ENCODE measurements around the gene HOMER2.
"Not testable (repeated sequence)": the region's sequence is repeated elsewhere in the genome, so short reads cannot be mapped to it uniquely, and the experiment has no call there.

The HOMER2 gene

DNA sequence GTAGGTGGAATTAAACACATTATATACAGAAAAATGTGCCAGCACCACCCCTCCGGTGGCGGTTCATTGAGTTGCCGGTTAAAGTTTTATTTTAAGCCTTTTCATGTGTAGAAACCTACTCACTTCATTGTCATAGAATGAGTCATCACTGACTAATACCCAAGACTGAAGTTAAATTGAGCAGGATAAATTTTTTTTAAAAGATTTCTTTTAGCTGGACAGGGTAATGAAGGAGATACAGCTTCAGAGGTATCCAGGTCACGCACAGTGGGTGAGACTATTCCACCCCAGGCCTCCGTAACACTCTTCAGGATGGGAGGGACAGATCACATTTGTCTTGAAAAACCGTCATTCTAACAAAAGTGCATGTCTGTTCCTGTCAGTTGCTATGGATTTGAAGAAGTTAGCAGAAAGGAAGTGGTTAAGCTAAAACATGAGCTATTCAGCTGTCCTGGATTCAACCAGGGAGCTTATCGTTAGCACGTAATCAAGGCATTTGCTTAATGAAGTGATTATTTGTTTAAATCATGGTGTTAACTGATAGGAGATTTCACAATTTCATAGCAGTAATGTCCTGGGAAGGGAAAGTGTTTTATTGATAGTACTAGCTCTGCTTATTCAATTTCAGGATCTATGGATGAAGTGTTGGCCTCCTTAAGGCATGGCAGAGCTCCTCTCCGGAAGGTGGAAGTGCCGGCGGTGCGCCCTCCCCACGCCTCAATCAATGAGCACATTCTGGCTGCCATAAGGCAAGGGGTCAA, 119.7 kb downstream of the HOMER2 start:
- DNase-seq (ENCODE audit: low read depth in 3 of 3), result peak; percentile 18 to 27 (median 26)

DNA sequence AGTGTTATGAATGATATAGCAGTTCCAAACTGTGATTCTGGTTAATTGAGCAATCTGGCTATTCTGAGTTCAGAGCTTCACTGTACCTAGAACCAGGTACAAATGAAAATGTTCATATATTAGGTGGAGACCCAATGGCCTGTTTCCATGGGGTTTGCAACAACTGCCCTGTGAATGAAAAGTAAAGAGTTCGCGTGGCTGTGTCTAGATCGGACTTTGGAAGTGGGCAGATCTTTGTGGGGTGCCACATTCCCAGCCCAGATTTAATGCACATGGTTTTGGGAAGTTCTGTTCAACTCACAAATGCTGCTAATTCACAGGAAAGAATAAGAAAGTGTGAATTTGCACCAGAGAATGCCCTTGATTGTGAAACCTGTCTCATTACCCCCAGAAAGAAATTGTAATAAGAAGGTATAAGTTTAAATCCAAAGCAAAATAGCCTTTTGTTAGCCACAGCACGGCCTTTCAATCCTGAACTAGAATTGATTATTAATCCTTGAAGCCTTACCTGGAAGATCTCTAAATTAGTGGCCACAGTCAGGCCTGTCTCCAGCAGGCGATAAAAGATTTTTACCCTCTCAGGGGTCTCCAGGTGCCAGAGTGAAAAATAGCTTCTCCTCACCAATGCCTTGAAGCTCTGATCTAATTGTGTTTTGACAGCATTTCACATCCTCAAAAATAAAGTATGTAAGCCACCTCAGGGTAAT, 120.5 kb downstream of the HOMER2 start:
- DNase-seq (ENCODE audit: low read depth in 3 of 3), result no peak

DNA sequence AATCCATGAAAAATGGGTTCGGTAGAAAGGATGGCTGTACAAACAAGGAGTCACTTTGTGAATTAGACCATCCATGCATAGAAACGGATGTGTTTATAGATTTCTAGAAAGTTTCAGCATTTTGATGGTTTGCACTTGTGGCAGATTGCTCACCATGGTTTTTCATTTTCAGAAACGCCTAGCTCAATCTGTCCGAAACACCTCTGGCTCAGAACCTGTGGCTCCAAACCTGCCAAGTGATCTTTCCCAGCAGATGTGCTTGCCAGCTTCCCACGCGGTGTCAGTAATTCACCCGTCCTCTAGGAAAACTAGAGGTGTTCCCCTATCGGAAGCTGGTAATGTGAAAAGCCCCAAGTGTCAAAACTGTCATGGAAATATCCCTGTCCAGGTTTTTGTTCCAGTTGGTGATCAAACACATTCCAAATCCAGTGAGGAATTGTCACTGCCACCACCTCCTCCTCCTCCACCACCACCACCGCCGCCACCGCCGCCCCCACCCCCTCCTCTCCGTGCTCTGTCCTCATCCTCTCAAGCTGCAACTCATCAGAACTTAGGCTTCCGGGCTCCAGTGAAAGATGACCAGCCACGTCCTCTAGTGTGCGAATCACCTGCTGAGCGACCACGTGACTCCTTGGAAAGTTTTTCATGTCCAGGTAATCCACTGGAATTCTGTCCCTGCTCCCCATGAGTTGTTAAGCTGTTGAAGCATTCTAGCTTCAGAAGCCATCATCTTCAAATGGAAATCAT, 121.9 kb downstream of the HOMER2 start:
- DNase-seq (ENCODE audit: low read depth in 3 of 3), result no peak

DNA sequence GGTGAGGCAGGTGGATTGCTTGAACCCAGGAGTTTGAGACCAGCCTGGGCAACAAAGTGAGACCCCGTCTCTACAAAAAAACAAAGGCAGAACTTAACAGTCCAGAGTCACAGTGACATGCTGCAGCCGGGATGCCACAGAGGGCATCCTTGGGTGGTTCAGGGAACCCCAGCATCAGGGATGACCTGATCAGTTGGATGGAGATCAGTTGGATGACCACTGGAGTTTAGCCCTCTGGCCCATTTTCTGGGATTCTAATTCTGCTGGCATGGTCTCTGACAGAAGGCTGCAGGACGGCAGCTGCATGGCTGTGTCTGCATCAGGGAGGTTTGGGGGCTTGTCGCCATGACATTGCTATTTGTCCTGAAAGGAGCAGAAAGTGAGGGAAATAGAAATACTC, 123.3 kb downstream of the HOMER2 start:
- DNase-seq (ENCODE audit: low read depth in 3 of 3), result no peak

DNA sequence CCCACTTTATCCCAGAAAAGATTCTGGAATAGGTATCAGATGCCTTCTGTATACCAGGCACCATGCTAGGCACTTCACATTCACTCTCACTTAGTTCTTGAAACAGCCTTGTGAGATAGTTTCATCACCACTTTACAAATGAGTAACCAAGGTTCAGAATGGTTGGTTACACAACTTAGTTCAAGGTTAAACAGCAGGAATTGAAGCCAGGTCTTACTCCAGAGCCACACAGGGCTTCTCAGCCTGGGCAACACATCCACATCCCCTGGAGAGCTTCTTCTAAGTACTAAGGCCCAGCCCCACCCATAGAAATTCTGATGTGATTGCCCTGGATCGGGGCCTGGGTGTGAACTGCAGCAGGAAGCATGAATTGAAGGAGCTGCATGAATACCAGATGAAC, 124.4 kb downstream of the HOMER2 start:
- no peak for DNase-seq (ENCODE audit: low read depth in 3 of 3)

DNA sequence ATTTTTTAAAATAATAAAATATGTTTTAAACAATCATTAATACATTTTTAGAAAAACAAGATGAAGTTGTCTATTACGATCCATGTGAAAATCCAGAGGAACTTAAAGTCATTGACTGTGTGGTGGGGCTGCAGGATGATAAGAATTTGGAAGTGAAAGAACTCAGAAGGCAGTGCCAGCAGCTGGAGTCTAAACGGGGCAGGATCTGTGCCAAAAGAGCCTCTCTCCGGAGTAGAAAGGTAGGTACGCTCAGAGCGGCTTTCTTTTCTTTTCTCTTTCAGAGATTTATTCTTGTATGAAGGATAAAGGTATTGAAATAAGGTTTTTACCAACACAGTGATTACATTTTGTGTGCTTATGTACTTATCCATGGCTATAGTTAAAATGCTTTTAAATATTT, 129.5 kb downstream of the HOMER2 start:
- DNase-seq (ENCODE audit: low read depth in 3 of 3), result no peak

DNA sequence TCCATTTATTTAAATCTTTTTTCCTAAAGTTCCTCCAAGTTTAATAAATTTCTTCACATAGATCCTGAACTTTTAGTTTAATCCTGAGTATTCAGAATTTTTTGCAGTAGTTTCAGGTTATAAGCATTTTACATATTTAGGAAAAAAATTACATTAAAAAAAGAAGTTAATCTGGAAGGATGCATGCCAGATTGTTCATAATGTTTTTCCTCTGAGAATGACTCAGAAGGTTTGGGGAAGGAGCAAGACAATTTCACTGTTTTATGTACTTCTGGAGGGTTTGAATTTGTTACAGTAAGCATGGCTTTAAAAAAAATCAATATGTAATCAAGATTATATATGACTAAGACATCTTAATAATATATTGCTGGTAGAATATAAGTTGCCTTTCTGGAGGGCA, 130.7 kb downstream of the HOMER2 start:
- DNase-seq (ENCODE audit: low read depth in 3 of 3), result not testable (repeated sequence)

DNA sequence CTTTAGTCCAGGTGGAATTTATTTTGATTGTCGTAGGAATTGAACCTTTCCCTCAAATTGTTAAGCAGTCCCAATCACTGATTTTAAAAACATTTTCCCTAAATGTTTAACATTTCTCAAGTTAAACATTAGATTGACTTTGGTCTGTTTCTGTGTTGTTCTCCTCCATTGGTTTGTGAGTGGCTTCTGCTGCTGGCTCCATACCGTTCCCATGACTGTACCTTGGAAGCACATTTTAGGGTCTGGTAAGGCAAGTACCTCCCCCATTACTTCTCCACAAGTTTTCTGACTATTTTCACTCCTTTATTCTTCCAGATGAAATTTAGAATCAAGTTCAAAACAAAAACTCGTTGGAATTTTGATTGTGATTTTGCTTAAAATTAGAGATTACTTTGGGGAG, 131.1 kb downstream of the HOMER2 start:
- not testable (repeated sequence) for DNase-seq (ENCODE audit: low read depth in 3 of 3)

DNA sequence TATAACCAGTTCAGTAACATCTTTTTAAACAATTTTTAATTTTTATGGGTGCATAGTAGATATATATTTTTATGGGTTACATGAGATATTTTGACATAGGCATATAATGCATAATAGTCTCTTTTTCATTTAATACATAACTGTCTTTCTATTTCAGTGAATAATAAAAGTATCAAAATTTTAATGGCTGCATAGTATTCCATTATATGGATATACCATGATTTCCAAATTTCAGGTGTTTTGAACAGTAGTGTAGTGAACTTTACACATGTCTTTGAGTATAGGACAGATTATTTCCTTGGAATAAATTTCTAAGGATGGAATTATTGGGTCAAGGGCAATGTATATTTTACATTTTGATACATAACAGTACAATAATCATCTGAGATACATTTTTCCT, 132.4 kb downstream of the HOMER2 start:
- DNase-seq (ENCODE audit: low read depth in 3 of 3), result no peak

DNA sequence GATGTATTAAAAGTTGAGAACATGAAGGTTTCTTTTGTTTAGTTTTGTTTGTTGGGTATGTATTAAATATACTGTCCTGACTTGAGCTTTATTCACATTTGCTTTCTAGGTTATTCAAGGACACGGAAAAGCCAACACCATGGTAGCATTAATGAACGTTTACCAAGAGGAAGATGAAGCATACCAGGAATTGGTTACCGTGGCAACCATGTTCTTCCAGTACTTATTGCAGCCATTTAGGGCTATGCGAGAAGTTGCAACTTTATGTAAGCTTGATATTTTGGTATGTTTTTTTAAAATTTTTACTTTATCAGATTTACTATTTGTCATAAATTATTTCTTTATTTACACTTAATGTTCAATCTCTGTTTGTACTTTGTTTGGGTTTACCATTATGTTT, 139.5 kb downstream of the HOMER2 start:
- no peak for DNase-seq (ENCODE audit: low read depth in 3 of 3)

DNA sequence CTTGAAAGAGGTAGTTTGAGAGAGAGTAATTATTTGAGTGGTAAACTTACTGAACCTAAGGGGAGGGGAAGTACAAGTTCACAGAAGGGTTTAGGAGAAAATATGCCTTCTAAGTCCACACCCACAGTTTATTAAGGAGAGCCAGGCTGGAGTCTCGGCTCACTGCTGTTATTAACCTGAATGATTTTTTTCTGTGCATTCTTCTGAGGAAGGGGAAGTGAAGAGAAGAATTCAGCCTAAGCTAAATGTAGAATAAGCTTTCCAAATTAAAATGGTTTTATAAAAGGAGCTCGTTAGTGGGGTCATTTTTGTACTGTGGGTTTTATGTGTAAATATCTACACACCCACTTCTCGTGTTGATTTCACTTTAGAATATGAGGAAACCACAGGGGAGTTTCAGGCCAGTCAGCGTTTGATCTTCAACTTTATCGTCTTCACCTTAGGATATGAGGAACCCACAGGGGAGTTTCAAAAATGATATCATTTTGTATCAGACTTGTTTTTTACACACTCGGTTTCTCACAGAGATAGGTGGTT, 141.6 kb downstream of the HOMER2 start:
- DNase-seq (ENCODE audit: low read depth in 3 of 3), result peak in 1 of 3 experiments; percentile 20

DNA sequence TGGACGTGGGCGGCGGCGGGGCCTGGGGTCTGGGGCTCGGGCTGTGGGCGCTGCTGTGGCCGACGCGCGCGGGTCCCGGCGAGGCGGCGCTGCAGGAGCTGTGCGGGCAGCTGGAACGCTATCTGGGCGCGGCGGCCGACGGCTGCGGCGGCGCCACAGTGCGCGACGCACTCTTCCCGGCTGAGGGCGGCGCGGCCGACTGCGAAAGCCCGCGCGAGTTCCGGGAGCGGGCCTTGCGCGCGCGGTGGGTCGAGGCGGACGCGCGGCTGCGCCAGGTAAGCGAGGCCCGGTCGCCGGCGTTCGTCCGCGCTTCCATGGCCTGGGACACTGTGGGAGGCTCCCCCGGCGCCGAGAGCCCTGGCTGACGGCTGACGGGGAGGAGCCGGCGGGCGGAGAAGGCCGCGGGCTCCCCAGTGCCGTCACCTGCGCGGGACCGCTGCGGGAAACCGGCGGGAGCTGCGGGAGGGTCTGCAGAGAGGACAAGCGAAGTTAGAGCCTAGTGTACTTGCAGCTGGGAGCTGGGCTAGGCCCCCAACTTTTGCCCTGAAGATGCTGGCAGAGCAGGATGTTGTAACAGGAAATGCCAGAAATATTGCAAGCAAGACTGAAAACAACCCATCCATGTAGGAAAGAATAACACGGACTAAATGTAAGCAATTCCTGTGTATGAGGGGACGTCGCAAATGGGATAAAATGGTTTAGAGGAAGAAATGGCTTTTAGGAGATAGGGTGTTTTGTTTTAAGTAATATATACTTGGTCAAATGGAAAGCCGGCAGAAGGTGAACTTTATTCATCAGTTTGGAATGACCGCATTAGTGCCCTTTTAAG, 142.2 kb downstream of the HOMER2 start:
- DNase-seq (ENCODE audit: low read depth in 3 of 3), result peak in 1 of 3 experiments; percentile 1

DNA sequence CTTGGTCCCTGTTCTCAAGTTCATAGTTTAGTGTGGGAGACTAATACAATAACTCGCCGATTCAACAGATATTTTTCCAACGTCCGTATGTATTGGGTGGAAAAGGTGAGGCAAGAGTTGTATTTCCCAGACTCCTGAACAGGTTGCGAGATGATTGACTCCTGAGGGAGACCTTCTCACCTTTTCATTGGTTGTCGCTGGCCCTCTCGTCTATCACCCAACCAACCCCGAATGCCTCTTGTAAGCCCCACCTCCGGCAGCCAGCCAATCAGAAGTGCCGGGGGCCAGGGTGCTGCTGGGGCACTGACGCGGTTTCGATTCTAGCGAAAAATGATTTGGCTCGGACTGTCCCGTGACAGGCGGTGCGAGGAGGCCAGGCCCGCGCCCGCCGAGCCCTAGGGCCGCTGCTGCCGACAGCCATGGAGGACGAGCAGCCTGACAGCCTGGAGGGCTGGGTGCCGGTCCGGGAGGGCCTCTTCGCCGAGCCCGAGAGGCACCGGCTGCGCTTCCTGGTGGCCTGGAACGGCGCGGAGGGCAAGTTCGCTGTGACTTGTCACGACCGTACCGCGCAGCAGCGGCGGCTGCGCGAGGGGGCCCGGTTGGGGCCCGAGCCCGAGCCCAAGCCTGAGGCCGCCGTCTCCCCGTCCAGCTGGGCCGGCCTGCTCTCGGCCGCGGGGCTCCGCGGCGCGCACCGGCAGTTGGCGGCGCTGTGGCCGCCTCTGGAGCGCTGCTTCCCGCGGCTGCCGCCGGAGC, 143.0 kb downstream of the HOMER2 start, which contains the start of gene WHAMM:
WHAMM (plus strand) TSS at position 321 of the 753 bp plus-strand sequence; CDS start at position 420, 99 bp downstream.
- peak; percentile 85 to 91 (median 90) for DNase-seq (ENCODE audit: low read depth in 3 of 3)

DNA sequence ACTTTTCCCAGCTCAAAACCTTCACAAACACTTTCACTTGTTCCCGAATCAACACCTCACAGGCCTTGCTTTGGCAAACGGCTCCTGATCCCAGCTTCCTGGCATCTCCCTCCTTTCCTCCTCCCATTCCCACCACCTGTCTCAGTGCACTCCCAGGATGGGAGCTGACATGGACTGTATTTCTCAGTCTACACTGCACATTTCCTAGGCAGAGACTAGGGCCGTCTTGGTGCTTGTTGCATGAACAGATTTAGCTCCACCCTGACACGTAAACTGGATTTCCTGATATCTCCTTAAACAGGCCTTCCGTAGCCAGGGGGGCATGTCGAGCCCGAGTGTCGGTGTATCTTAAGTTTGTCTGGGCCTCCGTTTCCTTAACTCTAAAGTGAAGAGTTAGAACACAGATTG, 143.9 kb downstream of the HOMER2 start:
- no peak for DNase-seq (ENCODE audit: low read depth in 3 of 3)

DNA sequence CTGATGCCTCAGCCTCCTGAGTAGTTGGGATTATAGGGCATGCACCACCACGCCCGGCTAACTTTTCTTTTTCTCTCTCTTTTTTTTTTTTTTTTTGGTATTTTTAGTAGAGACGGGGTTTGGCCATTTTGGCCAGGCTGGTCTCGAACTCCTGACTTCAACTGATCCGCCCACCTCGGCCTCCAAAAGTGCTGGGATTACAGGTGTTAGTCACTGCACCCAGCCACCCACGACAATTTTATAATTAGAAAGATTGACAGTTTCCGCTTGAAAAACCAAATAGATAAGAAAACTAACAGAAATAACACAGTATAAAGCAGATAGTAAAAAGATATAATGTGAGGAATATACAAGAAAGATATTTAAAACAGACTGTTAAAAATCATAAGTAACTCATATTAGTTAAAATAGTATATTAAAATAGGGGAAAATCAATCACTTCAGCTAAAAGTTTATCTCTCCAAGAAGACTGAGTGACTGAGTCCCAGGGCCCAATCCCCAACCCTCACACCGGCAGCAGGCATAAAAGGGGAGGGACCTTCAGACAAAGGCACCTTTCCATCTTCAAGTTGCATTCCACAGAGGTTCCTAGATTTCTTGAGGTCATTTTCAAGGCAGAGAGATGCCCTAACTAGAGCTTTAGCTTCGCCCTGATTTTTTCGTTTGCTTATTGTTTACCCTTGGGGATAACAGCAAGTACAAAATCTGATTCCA, 144.4 kb downstream of the HOMER2 start:
- DNase-seq (ENCODE audit: low read depth in 3 of 3), result no peak

DNA sequence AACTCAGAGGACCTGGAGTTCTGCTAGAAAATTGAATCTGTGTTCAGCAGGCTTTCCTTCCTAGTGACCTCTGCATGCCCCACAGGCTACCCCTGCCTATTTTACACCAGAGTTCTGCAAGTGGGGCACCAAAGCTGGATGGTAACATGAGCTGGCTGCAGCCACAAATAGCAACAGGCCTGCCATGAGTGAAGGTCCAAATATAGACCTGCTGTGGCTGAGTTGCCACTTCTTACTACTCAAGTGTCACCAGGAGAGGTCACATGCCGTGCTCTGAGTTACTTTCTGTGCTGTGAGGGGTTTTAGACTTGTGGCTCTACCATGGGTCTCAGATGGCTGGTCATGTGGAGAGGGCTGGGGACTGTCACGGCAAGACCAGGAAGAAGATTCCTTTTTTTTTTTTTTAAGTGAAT, 146.5 kb downstream of the HOMER2 start, which contains the start of gene FSD2:
FSD2 (minus strand) TSS at position 76 of the 413 bp plus-strand sequence. CDS start 18,679 bp downstream, outside the sequence.
- no peak for DNase-seq (ENCODE audit: low read depth in 3 of 3)

DNA sequence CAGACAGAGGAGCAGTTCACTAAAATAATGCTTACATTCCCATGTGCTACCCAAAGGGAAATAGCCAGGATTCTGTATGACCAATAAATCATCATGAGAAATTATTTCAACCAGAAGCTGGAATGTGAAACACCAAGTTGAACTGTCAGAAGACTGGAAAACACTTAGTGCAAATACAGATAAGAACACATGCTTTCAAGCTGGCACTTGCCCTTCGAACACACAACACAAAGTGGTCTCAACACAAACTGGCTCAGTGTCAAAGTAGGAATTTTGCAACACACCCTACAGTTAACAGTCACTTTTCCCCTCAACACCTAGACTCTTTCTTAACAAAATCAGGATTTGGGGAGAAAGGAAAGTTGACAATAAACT, 148.0 kb downstream of the HOMER2 start:
- no peak for DNase-seq (ENCODE audit: low read depth in 3 of 3)

DNA sequence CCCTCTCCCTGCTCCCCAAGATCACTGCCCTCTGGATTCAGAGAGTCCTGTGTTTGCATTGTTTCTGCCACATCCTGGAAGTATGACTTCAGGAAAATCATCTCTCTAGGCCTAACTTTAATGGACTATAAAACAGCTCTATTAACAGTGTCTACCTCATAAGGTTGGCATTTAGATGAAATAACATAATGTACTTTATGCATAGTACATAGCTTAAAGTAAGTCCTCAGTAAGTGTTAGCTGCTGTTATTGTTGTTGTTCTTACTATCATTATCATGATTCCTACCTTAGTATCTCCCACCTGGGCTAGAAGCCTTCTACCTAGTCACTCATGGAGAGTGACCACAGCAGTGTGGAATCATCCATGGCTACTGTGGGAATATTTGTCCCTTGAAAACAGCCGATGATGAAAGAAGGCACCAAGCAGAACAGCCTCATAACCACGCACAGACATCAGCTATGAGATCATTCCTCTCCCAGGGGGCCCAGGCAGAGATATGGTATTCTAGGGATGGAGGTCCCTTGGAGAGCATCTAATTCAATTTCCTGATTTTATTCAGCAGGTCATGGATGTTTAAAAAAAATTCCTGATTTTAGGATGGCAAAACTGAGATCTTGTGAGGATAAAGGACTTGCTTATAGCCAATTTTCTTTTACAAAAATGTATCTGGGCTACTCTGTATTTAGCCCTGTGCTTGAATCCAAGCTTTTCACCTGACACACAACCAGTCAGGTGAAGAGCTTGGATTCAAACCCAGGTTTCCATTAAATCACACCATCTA, 148.5 kb downstream of the HOMER2 start:
- DNase-seq (ENCODE audit: low read depth in 3 of 3), result no peak

DNA sequence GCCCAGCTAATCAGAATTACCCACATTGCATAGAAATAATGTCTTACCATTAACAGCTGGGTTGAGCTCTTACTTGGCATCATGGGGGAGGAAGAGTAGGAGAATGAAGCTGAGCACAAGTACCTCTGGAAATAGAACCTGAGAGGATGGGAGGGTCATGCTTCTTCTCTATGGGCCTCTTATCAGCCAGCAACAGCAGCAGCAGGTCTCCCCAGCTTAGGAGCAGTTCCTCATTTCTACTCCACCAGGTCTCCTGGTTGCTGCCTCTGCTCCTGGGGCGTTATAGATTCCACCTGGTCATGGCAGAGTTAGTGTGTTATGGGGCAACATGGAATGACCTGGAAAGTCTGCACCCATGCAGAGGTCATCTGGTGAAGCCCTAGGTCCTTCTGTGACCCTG, 150.0 kb downstream of the HOMER2 start:
- DNase-seq (ENCODE audit: low read depth in 3 of 3), result no peak
